Stimulated activated CD4-positive, alpha-beta T cell treated with anti-CD3 and anti-CD28 coated beads, Interleukin-2, amount 100 ng/mL, for 48 hours (primary cell): ENCODE data around the gene AVP.
"Not testable (repeated sequence)": the region's sequence is repeated elsewhere in the genome, so short reads cannot be mapped to it uniquely, and the experiment has no call there.

Experiments
- DNase-seq, 2 donors: peaks; one replicate each; pipeline ENCODE4 v3.0.0-alpha.2; 2020

AVP gene

GRCh38 chr20:3084283-3084985 is at the start of gene AVP:
Gene AVP (minus strand): TSS chr20:3084724. CDS start chr20:3084674, 50 bp downstream.
- no peak for DNase-seq

GRCh38 chr20:3134151-3134550 is 49.6 kb upstream of the AVP start:
- no peak for DNase-seq

GRCh38 chr20:3133155-3133554 is 48.6 kb upstream of the AVP start:
- DNase-seq, result no peak

- no peak for DNase-seq
Observed at GRCh38 chr20:3130051-3130600, 45.6 kb upstream of the AVP start.

GRCh38 chr20:3129094-3129493 is 44.6 kb upstream of the AVP start:
- DNase-seq, result no peak

GRCh38 chr20:3128275-3128984 is 43.9 kb upstream of the AVP start:
- no peak for DNase-seq

- DNase-seq, result no peak
Observed at GRCh38 chr20:3126527-3126859, 42.0 kb upstream of the AVP start.

- DNase-seq, result not testable (repeated sequence)
Observed at GRCh38 chr20:3125776-3126526, 41.4 kb upstream of the AVP start.

- not testable (repeated sequence) for DNase-seq
Observed at GRCh38 chr20:3124773-3125560, 40.4 kb upstream of the AVP start.

GRCh38 chr20:3124163-3124562 is 39.6 kb upstream of the AVP start:
- not testable (repeated sequence) for DNase-seq

- no peak for DNase-seq
Observed at GRCh38 chr20:3123542-3123941, 39.0 kb upstream of the AVP start.

GRCh38 chr20:3121955-3122610 is 37.6 kb upstream of the AVP start:
- no peak for DNase-seq

- no peak for DNase-seq
Observed at GRCh38 chr20:3121271-3121911, 36.9 kb upstream of the AVP start.

- no peak for DNase-seq
Observed at GRCh38 chr20:3119044-3119443, 34.5 kb upstream of the AVP start.

GRCh38 chr20:3117839-3118379 is 33.4 kb upstream of the AVP start:
- peak in 1 of 2 donors; percentile 32 for DNase-seq

GRCh38 chr20:3116341-3116740 is 31.8 kb upstream of the AVP start:
- DNase-seq, result no peak

GRCh38 chr20:3115190-3116107 is 30.9 kb upstream of the AVP start:
- DNase-seq, result no peak

- DNase-seq, result no peak
Observed at GRCh38 chr20:3111995-3112394, 27.5 kb upstream of the AVP start.

- no peak for DNase-seq
Observed at GRCh38 chr20:3111507-3111906, 27.0 kb upstream of the AVP start.
